GM19240 (cell line): ENCODE data around the gene MITF.

Experiments used
- DNase-seq: peaks from one replicate; pipeline ENCODE4 v3.0.0; 2011; ENCODE audit warnings: low spot score; ENCODE audit not compliant: insufficient read length

Gene MITF

DNA sequence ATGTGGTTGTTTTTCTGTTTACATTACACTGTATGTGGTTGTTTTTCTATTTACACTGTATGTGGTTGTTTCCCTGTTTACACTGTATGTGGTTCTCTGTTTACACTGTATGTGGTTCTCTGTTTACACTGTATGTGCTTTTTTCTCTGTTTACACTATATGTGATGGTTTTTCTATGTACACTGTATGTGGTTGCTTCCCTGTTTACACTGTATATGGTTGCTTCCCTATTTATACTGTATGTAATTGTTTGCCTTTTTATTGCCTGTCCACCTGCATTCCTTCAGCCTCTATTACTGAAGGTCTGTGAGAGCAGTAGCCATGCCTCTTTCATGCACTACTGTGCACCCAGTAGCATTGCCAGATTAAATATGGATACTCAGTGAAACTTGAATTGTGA lies 94.3 kb downstream of the MITF start:
- DNase-seq = no peak

GRCh38 chr3:69838217-69838616 lies 99.0 kb downstream of the MITF start:
- DNase-seq = no peak

GRCh38 chr3:69838696-69839515 lies 99.6 kb downstream of the MITF start:
- DNase-seq = no peak

GRCh38 chr3:69842351-69842750 lies 103.1 kb downstream of the MITF start:
- no peak for DNase-seq

- no peak for DNase-seq
Observed at GRCh38 chr3:69842789-69843188, 103.5 kb downstream of the MITF start.

- DNase-seq = no peak
Observed at GRCh38 chr3:69844706-69845105, 105.4 kb downstream of the MITF start.

- DNase-seq = no peak
Observed at GRCh38 chr3:69847303-69847702, 108.0 kb downstream of the MITF start.

DNA sequence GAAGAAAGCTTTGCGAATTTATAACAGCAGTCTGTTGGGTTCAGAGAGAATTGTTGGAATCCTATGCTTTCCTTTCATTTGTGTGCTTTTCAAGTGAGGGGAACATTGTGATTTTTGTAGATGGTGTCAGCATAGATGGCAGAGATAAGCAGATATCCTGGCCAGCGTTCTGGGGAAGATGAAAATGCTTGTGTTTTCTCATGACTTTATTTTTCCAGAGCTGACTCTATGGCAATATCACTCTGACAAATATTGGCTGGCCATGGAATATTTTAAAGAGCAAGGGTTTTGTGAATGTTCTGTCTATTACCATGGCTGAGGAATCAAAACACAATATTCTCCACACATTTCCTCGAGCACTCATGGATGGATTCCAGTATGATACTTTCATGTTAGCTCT lies 108.8 kb downstream of the MITF start:
- no peak for DNase-seq

- no peak for DNase-seq
Observed at GRCh38 chr3:69850849-69851248, 111.6 kb downstream of the MITF start.

DNA sequence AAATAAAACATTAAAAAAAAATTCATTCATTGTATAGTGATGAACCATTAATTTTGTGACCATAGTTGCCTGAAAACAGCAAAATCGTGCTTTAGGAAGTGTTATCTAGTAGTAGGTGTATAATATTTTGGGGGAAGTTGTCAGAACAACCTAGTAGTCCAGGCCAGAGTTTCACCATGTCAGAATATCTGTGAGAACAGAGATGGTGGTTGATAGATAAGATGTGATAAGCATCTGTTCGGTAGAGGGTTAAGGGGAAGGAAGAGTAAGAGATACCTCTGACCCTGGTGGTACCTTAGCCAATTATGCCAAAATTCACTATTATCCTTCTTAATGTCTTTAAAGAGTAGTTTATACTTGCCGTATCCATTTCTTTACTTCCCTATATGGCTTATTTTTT lies 113.8 kb downstream of the MITF start:
- no peak for DNase-seq

- no peak for DNase-seq
Observed at GRCh38 chr3:69855436-69856162, 116.3 kb downstream of the MITF start.

GRCh38 chr3:69856965-69857705 lies 117.9 kb downstream of the MITF start:
- no peak for DNase-seq

- no peak for DNase-seq
Observed at GRCh38 chr3:69861556-69861955, 122.3 kb downstream of the MITF start.

- DNase-seq = no peak
Observed at GRCh38 chr3:69864141-69864540, 124.9 kb downstream of the MITF start.

GRCh38 chr3:69864766-69865165 lies 125.5 kb downstream of the MITF start:
- no peak for DNase-seq

DNA sequence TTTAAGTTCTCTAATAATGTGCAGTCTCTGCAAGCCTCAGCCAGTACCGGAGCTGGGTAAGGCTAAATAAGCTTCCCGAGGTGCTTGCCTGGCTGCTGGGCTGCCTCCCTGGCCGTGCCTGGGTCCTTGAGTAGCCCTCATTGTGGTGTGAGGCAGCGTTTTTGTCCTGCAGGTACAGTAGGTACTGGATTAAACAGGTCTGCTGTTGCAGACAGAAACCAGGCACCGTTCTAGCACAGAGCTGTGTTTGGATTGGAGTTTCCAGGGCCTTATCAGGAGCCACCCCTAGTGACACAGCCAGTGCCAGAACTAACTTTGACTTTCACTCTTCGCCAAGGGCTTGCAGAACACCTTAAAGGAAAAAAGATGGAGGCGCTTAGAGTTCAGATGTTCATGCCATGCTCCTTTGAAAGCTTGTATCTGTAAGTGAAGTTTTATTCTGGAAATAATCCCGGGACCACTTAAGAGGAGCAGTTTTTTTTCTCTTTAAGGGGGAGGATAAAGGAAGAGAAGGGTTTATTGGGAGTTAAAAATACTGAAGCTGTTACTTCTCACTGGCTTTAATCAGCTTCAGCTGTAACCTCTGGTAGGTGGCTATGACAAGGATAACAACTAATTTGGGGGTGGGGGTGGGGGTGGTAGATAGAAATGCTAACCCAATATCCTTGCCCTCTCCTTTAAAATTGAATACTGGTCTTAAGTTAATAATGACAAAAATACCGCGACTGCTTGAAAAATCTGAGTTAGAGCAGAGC lies 126.8 kb downstream of the MITF start:
- DNase-seq = no peak

- no peak for DNase-seq
Observed at GRCh38 chr3:69866988-69867720, 127.9 kb downstream of the MITF start.

DNA sequence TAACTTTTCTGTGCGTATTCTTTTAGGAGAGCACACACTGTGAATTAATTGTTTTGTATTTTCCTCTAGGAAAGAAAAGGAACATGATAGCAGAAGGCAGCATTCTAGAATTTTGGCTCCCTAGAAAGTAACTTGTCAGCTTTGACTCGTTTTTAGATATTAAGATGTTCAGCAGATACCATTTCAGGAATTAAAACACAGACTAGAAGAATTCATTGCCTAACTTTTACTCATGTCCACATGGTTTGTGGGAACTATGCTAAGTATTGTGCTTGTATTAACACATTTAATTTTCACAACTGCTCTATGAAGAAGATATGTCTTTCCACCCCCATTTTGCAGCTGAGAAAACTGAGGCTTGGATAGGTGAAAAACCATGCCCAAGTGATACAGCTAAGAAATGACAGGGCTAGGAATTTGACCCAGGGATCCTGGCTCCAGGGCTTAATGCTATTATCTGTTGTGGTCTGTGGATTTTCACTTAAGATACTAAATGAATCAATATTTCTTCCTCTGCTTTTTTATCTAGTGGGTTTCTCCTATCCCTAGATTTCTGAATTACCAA lies 128.8 kb downstream of the MITF start:
- DNase-seq = no peak

DNA sequence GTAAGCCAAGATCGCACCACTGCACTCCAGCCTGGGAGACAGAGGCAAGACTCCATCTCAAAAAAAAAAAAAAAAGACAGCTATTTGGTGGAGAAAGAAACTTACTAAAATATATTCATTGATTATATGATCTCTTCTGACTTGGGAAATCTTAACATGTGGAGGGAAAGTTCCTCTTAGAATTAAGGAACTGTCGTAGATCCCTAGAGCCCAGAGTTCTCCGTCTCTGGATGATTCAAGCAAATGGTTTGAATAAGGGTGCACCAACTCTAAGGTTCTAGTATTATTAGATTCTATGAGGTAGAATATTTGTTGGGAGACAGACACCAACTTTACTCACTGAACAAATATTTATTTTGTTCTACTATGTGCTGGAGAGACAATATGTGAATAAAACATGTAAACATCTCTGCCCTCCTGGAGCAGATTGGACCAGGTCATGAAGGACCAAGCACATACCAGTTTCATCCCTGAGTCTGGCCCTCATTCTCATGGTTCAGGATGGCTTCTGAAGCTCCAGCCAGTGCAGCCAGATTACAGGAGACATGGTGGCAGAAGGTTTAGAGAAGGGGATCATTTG lies 129.7 kb downstream of the MITF start:
- no peak for DNase-seq

- DNase-seq = no peak
Observed at GRCh38 chr3:69869643-69870042, 130.4 kb downstream of the MITF start.
